IPS-NIHi7 (cell line): ENCODE results near the gene CERS4.
A peak's percentile ranks its signal among the peaks of the same experiment; 100 is the strongest.
"Not testable (repeated sequence)": the region's sequence is repeated elsewhere in the genome, so short reads cannot be mapped to it uniquely, and the experiment has no call there.

Source experiments
- DNase-seq: peaks from one replicate; pipeline ENCODE4 v3.0.0; 2012; ENCODE audit warnings: mixed read lengths; ENCODE audit errors: extremely low spot score

CERS4 gene

GRCh38 chr19:8241646-8242045 is 32.5 kb downstream of the CERS4 start:
- DNase-seq, result no peak

GRCh38 chr19:8242211-8242821 is 33.1 kb downstream of the CERS4 start:
- DNase-seq, result no peak

- DNase-seq, result no peak
These were observed 34.0 kb downstream of the CERS4 start for GRCh38 chr19:8243146-8243545.

DNA sequence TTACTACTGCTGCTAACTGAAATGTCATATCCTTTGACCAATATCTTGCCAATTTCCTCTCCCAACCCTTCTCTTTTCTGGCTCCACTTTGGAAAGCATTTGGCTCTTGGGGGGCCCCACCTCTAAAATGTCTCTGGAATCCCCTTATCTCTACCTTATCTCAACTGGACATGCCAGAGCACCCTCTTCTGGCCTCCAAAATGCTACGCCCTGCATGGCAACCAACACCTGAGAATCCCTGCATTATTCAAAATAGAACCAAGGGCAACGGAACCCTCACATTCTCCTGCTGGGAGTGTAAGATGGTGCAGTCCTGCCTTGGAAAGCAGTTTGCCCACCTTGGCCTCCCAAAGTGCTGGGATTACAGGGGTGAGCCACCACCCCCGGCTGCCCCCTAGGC is 35.3 kb downstream of the CERS4 start:
- no peak for DNase-seq

DNA sequence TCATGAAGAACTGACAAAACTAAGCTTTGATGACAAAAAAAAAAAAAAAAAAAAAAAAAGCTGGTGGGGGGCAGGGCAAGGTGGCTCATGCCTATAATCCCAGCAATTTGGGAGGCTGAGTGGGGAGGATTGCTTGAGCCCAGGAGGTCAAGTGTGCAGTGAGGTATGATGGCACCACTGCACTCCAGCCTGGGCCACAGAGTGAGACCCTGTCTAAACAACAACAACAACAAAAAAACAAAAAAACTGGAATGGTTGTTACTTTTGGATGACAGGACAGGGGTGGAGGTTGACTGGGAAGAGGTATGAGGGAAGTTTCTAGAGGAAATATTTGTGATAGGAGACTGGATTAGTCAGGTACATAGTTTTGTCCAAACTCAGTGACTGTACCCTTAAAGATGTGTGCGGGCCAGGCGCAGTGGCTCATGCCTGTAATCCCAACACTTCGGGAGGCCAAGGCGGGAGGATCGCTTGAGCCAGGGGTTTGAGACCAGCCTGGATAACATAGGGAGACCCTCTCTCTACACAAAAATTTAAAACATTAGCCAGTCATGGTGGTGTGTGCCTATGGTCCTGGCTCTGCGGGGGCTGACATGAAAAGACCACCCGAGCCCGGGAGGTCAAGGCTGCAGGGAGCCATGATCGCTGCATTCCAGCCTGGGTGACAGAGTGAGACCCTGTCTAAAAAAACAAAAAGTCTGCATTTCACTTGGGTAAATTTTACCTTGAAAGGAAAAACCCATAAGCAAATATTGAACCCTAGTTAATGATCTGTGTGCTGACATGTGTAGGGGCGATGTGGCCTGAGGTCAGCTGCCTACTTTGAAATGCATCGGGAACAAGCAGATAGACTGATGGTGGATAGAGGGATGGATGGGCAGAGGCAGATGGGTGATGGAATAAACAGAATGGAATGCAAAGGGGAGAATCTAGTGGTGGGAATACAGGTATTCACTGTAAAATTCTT is 37.0 kb downstream of the CERS4 start:
- DNase-seq, result no peak

DNA sequence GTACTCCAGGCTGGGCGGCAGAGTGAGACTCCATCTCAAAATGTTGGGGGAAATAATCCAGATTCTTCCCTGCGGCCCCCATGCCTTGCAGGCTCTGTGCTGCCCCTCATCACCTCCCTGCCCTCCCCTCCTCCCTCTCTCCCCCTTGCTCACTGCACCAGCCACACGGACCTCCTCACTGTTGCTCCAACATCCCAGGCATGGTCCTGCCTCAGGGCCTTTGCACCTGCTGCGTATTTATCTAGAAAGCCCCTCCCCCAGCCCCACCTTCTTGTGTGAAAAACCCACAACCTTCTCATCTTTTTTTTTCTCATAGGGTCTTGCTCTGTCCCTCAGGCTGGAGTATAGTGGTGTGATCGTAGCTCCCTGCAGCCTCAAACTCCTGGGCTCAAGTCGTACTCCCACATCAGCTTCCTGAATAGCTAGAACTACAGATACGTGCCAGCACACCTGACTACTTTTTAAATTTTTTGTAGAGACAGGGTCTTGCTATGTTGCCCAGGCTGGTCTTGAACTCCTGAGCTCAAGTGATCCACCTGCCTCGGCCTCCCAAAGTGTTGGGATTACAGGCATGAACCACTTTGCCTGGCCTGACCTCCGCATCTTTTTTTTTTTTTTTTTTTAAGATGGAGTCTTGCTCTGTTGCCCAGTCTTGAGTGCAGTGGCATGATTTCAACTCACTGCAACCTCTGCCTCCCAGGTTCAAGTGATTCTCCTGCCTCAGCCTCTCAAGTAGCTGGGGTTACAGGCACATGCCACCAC is 38.1 kb downstream of the CERS4 start:
- not testable (repeated sequence) for DNase-seq

GRCh38 chr19:8248348-8249328 is 39.5 kb downstream of the CERS4 start:
- no peak for DNase-seq

DNA sequence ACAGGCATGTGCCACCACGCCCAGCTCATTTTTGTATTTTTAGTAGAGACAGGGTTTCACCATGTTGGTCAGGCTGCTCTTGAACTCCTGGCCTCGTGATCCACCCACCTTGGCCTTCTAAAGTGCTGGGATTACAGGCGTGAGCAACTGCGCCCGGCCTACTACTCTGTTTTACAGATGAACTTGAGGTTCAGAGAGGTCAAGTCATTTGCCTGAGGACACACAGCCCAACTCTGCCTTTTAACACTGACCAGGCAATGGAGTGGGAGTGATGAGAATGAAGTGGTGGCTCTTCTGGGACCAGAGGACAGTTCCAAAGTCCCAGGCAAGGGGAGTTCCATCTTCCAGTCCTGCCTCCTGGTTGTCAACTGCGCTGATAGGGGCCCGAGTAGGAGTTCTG is 41.4 kb downstream of the CERS4 start:
- no peak for DNase-seq

DNA sequence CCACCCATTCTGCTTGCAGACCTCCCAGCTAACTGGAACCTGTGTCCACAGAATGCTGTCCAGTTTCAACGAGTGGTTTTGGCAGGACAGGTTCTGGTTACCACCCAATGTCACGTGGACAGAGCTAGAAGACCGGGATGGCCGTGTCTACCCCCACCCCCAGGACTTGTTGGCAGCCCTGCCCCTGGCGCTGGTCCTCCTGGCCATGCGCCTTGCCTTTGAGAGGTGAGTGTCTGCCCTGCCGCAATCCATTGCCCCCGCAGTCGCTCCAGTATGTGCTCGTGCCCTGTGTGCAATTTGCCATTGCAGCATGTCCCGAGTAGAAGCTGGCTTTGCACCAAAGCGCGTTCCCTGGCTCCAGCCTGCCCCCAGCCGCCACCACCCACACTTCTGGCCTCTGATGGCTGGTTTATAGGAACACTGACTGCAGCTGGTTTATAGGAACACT is 41.9 kb downstream of the CERS4 start:
- no peak for DNase-seq

DNA sequence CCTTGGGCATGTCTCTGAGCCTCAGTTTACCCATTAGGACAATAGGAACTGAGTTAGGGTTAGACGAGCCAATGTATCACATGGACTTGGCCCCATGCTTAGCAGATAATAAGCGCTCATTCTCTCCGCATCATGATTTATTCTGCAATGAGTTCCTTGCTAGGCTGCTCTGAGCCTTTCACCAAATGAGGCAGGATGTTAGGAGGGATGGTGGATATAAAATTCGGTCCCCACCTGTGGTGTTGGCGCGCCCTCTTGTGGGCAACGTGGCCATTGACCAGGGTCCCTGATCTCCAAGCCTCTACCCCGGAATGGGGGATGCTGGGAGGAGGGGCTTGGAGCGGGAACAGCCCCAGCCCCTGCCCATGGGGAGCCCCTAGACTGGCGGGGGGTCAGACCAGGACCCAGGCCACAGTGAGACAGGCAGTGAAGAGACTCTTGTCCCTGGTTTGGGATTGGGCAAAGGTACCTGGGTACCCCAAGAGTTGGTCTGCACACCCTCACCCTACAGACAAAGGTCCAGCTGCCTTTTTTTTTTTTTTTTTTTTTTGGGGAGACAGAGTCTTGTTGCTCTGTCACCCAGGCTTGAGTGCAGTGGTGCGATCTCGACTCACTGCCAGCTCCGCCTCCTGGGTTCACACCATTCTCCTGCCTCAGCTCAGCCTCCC is 43.9 kb downstream of the CERS4 start:
- DNase-seq, result peak; percentile 94

GRCh38 chr19:8253678-8254077 is 44.5 kb downstream of the CERS4 start:
- DNase-seq, result no peak

DNA sequence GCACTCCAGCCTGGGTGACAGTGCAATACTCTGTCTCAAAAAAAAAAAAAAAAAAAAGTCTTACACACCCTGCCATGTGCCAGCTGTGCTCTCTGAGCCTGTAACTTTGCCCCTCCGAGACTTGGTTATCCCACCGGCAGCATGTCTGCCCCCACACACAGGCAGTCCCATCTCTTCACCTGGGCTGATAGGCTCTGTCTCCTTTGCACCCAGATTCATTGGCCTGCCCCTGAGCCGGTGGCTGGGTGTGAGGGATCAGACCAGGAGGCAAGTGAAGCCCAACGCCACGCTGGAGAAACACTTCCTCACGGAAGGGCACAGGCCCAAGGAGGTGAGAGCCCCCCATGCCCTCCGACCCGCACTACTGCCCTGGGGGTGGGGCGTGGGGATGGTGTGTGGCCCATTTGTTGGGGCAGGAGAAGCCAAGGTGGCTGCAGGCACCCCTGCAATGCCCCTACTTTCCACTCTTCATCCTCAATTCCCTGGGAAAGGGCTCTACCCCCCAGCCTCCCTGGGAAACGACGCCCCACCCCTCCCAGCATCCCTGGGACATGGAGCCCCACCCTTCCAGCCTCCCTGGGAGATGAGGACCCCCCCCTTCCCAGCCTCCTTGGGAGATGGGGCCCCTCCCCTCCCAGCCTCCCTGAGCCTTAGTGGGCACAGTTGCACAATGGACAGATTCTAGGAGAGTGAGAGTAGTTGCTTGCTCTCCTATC is 45.3 kb downstream of the CERS4 start:
- DNase-seq, result no peak

- DNase-seq, result no peak
These were observed 46.4 kb downstream of the CERS4 start for GRCh38 chr19:8255426-8256125.

DNA sequence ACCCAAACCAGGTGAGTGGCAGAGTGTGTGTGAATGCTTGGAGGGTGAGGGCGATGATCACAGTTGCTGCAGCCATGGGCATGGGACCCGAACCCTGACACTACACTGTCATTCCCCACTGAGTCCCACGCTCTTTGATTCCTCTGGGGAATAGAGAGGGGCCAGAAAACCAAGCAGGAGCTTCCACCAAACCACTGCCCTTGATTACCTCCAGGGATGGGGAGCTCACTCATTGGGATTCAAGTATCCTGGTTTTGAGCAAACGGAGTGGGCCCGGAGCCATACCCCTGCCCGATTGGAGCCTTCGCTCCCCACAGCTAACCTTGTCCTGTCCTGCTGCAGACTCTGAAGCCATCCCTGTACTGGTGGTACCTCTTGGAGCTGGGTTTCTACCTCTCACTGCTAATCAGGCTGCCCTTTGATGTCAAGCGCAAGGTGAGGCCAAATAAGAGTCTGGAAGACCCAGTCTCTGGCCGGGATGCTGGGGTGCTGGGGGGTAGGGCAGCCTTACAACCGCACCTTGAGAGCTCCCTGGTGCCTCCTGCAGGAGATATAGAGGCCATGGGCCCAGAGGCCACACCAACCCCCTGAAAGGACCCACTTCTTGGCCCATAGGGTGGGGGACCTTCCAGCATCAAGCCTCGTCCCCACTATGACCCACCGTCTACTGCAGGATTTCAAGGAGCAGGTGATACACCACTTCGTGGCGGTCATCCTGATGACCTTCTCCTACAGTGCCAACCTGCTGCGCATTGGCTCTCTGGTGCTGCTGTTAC is 47.3 kb downstream of the CERS4 start:
- no peak for DNase-seq

DNA sequence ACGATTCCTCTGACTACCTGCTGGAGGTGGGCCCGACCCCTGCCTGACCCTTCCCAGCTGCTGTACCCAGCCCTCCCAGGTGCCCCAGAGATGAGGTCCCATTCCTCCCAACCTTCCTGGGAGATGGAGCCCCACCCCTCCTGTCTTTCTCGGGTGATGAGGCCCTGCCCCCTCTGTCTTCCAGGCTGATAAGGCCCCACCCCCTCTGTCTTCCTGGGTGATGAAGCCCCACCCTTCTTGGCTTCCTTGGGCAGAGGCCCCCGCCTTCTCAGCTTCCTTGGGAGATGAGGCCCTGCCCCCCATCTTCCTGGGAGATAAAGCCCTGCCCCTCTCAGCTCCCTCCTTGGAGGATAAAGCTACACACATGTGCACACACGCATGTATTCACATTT is 47.9 kb downstream of the CERS4 start:
- peak; percentile 46 for DNase-seq

GRCh38 chr19:8259142-8259921 is 50.2 kb downstream of the CERS4 start:
- DNase-seq, result no peak

DNA sequence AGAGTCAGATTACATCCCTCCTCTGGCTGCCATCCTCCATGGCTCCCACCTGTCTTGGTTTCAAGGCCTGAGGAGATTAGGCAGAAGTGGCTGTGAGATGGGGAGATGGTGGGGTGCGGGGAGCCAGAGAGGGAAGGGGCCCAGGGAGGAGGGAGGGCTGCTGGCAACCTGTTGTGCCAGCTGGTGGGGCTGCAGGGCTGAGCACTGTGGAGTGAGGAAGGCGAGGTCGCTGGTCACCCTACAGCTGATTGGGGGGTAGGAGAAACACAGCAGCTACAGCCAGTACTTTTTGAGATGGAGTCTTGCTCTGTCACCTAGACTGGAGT is 50.7 kb downstream of the CERS4 start:
- DNase-seq, result no peak

DNA sequence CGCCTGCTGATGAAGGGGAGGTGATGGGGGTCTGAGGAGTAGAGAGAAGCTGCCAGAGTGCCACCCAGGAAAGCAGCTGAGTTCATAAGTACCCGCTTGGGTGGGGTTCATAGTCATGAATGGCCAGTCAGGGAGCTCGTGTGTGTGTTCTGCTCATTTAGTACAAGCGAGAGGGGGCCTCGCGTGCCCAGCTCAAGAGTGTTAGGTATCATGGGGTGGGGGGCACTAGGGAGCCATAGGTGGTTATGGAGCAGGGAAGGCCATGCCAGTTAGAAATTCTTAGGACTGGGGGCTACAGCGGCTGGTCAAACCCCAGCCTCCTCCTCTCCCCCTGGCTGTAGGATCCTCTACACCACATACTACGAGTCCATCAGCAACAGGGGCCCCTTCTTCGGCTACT is 52.2 kb downstream of the CERS4 start:
- DNase-seq, result no peak
